Ishikawa (cell line): ENCODE data around the gene CMTM7.

Experiments used
- CEBPB ChIP-seq: IDR thresholded peaks from 2 replicates; pipeline ENCODE4 v1.6.1; 2012
- CREB1 ChIP-seq: IDR thresholded peaks from 2 replicates; pipeline ENCODE4 v1.6.1; 2012; ENCODE audit warnings: low read depth
- EP300 ChIP-seq: IDR thresholded peaks from 2 replicates; pipeline ENCODE4 v1.6.1; 2012; ENCODE audit warnings: borderline replicate concordance
- TEAD4 ChIP-seq: IDR thresholded peaks from 2 replicates; pipeline ENCODE4 v1.6.1; 2012
- YY1 ChIP-seq: IDR thresholded peaks from 2 replicates; pipeline ENCODE4 v1.6.1; 2012; ENCODE audit warnings: low read depth
- ZBTB7A ChIP-seq: IDR thresholded peaks from 2 replicates; pipeline ENCODE4 v1.6.1; 2012; ENCODE audit warnings: low read depth
- TF ChIP-seq, protein P1 (sequence below): IDR thresholded peaks from 2 replicates; pipeline ENCODE4 v1.6.1; 2012; ENCODE audit warnings: low read depth, mild to moderate bottlenecking

DNA sequence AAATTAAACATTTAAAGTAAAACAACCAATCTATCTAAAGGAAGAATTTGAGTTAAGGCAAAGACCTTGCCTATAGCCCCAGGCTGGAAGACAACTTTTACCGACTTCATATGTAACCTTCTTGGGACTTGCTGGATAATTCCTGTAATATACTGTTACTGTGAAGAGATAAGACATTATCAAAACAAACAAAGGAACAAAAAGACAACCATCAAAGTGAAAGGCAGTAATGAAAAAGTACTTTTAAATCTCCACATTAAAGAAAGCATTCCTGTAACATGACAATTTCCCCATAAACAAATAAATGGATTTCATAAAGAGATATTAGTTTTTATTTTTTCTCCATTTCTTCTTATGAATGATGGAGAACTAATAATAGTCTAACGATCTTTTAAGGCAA lies 108.6 kb downstream of the CMTM7 start:
- no peak for TF ChIP-seq TEAD4
- TF ChIP-seq, protein P1, sequence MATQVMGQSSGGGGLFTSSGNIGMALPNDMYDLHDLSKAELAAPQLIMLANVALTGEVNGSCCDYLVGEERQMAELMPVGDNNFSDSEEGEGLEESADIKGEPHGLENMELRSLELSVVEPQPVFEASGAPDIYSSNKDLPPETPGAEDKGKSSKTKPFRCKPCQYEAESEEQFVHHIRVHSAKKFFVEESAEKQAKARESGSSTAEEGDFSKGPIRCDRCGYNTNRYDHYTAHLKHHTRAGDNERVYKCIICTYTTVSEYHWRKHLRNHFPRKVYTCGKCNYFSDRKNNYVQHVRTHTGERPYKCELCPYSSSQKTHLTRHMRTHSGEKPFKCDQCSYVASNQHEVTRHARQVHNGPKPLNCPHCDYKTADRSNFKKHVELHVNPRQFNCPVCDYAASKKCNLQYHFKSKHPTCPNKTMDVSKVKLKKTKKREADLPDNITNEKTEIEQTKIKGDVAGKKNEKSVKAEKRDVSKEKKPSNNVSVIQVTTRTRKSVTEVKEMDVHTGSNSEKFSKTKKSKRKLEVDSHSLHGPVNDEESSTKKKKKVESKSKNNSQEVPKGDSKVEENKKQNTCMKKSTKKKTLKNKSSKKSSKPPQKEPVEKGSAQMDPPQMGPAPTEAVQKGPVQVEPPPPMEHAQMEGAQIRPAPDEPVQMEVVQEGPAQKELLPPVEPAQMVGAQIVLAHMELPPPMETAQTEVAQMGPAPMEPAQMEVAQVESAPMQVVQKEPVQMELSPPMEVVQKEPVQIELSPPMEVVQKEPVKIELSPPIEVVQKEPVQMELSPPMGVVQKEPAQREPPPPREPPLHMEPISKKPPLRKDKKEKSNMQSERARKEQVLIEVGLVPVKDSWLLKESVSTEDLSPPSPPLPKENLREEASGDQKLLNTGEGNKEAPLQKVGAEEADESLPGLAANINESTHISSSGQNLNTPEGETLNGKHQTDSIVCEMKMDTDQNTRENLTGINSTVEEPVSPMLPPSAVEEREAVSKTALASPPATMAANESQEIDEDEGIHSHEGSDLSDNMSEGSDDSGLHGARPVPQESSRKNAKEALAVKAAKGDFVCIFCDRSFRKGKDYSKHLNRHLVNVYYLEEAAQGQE: no peak
- no peak for TF ChIP-seq CEBPB
- TF ChIP-seq EP300: no peak
- TF ChIP-seq ZBTB7A: no peak
- TF ChIP-seq CREB1: no peak
- no peak for TF ChIP-seq YY1
